Mucosa of gallbladder (tissue), 1 donor: ENCODE results near the gene YAF2. TPM values are rescaled to one million over a fixed set of nuclear protein-coding genes. Genes with fewer than 3 reads are reported as not detected.
"Not testable (repeated sequence)": the region's sequence is repeated elsewhere in the genome, so short reads cannot be mapped to it uniquely, and the experiment has no call there.

Experiments used
- DNase-seq: peaks from one replicate; pipeline ENCODE4 v3.0.0-alpha.2; 2020; ENCODE audit warnings: low spot score
- total RNA-seq: library from RNA; stranded (reverse); gene quantifications from one replicate; pipeline ENCODE4 v1.2.1, GENCODE V29; 2021
- donor health status: DM: no; HTN: no; CAD: no.

Gene YAF2
- total RNA-seq, 1 donor from 2014 or later, result 23.8 TPM

- no peak for DNase-seq
Measured at GRCh38 chr12:42196723-42197603, 41.1 kb downstream of the YAF2 start.

GRCh38 chr12:42192686-42193085 is 45.4 kb downstream of the YAF2 start:
- no peak for DNase-seq

GRCh38 chr12:42192258-42192657 is 45.8 kb downstream of the YAF2 start:
- no peak for DNase-seq

GRCh38 chr12:42190376-42190775 is 47.7 kb downstream of the YAF2 start:
- no peak for DNase-seq

- not testable (repeated sequence) for DNase-seq
Measured at GRCh38 chr12:42188275-42188674, 49.8 kb downstream of the YAF2 start.

GRCh38 chr12:42187799-42188198 is 50.2 kb downstream of the YAF2 start:
- no peak for DNase-seq

GRCh38 chr12:42186793-42187192 is 51.3 kb downstream of the YAF2 start:
- no peak for DNase-seq

GRCh38 chr12:42182394-42182793 is 55.7 kb downstream of the YAF2 start:
- DNase-seq, result no peak

- no peak for DNase-seq
Measured at GRCh38 chr12:42180990-42181596, 57.0 kb downstream of the YAF2 start.

- DNase-seq, result no peak
Measured at GRCh38 chr12:42178101-42178500, 59.9 kb downstream of the YAF2 start.

- DNase-seq, result no peak
Measured at GRCh38 chr12:42174978-42175377, 63.1 kb downstream of the YAF2 start.

- no peak for DNase-seq
Measured at GRCh38 chr12:42173961-42174521, 64.0 kb downstream of the YAF2 start.

- no peak for DNase-seq
Measured at GRCh38 chr12:42172441-42173210, 65.4 kb downstream of the YAF2 start.

GRCh38 chr12:42167711-42168110 is 70.3 kb downstream of the YAF2 start:
- DNase-seq, result no peak

GRCh38 chr12:42166501-42166900 is 71.5 kb downstream of the YAF2 start:
- no peak for DNase-seq

- DNase-seq, result no peak
Measured at GRCh38 chr12:42163913-42164312, 74.1 kb downstream of the YAF2 start.

GRCh38 chr12:42162965-42163364 is 75.1 kb downstream of the YAF2 start:
- DNase-seq, result no peak

- DNase-seq, result no peak
Measured at GRCh38 chr12:42162193-42162592, 75.9 kb downstream of the YAF2 start.

GRCh38 chr12:42161529-42161928 is 76.5 kb downstream of the YAF2 start:
- DNase-seq, result no peak

- no peak for DNase-seq
Measured at GRCh38 chr12:42156232-42156631, 81.8 kb downstream of the YAF2 start.

GRCh38 chr12:42145552-42146215 is 92.4 kb downstream of the YAF2 start:
- DNase-seq, result peak; percentile 18

GRCh38 chr12:42145197-42145549 is 92.9 kb downstream of the YAF2 start:
- no peak for DNase-seq
